ENCODE measurements around the gene EMC6.

GRCh38 chr17:3641717-3642486 lies 26.7 kb upstream of the EMC6 start:
- TF ChIP-seq CTCF (IDR thresholded peaks at IDR 0.05; ENCODE audit: poor library complexity), result no peak
- TF ChIP-seq EZH2 (IDR thresholded peaks at IDR 0.05; ENCODE audit: borderline replicate concordance), result no peak
- TF ChIP-seq EZH2phosphoT487 (IDR thresholded peaks at IDR 0.05; ENCODE audit: low read depth, severe bottlenecking, unreplicated experiment), result no peak

Measured in hepatocyte (in vitro differentiated cells).